GM19395 (cell line): ENCODE measurements around the gene RABL6.

ENCODE experiments used
- ATAC-seq: cut with Tn5 transposase; IDR thresholded peaks from one replicate; pipeline ENCODE4 v1.9.1; 2021; ENCODE audit warnings: mild to moderate bottlenecking, moderate library complexity; ENCODE audit not compliant: unreplicated experiment

RABL6 gene

DNA sequence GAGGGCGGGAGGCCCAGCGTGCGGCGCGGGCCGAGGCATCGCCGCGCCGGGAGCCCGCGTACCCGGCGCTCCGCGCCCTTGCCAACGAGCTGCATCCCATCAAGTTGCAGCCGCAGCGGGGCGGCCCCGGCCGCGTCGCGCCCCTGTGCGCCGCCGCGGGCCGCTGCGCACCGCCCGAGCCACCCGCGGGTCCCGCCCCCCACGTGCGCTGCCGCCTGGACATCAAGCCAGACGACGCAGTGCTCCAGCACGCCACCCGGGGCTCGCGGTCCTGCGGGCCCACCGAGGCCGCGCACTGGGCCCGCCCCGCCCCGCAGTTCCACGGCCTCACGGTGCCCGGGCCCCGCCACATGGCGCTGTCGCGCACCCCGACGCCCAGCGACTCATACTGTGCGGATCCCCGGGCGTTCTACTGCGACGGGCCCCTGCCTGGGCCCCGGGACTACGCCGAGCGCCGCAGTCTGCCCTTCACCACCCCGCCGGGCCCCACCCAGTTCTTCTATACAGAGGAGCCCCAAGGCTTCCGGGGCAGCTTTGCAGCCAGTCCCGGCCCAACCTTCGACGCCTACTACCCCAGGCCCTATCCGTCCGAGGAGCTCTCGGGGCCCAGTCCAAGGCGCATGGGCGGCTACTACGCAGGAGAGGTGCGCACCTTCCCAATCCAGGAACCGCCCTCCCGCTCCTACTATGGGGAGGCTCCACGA is 37.2 kb downstream of the RABL6 start:
- no peak for ATAC-seq

DNA sequence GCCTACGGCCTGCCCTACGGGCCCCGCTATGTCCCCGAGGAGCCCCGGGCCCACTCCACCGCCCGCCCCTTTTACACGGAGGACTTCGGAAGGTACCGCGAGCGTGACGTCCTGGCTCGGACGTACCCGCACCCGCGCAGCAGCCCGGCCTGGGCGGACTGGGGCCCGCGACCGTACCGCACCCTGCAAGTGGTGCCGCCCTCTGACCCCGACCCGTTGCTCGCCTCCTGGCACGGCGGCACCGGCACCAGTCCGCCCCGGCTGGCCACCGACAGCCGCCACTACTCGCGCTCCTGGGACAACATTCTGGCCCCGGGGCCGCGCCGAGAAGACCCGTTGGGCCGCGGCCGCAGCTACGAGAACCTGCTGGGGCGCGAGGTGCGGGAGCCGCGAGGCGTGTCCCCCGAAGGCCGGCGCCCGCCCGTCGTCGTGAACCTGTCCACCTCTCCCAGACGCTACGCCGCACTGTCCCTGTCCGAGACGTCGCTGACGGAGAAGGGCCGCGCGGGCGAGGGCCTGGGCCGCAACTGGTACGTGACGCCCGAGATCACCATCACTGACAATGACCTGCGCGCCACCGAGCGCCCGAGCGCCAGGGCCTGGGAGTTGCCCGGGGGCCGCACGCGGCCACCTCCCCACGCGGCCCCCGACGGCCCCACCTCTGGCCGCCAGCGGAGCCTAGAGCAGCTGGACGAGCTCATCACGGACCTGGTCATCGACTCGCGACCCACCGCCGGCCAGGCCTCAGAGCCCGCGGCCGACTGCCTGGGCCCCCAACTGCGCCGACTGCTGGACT is 37.9 kb downstream of the RABL6 start:
- no peak for ATAC-seq

DNA sequence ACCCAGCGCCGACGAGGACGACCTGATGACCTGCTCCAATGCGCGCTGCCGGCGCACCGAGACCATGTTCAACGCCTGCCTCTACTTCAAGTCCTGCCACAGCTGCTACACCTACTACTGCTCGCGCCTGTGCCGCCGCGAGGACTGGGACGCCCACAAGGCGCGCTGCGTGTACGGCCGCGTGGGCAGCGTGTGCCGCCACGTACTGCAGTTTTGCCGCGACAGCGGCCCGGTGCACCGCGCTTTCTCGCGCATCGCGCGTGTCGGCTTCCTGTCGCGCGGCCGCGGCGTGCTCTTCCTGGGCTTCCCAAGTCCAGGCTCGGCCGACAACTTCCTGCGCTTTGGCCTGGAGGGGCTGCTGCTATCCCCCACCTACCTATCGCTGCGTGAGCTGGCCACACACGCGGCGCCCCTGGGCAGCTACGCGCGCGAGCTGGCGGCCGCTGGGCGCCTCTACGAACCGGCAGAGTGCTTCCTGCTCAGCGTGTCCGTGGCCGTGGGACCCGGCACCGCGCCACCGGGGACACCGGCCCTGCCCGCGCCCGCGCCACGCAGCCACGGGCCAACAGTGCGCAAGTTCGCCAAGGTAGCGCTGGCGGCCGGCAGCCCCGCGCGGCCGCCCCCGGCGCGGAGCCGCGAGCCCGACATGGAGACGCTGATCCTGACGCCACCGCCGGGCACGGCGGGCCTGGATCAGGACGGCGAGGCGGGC is 38.8 kb downstream of the RABL6 start:
- ATAC-seq, result no peak

DNA sequence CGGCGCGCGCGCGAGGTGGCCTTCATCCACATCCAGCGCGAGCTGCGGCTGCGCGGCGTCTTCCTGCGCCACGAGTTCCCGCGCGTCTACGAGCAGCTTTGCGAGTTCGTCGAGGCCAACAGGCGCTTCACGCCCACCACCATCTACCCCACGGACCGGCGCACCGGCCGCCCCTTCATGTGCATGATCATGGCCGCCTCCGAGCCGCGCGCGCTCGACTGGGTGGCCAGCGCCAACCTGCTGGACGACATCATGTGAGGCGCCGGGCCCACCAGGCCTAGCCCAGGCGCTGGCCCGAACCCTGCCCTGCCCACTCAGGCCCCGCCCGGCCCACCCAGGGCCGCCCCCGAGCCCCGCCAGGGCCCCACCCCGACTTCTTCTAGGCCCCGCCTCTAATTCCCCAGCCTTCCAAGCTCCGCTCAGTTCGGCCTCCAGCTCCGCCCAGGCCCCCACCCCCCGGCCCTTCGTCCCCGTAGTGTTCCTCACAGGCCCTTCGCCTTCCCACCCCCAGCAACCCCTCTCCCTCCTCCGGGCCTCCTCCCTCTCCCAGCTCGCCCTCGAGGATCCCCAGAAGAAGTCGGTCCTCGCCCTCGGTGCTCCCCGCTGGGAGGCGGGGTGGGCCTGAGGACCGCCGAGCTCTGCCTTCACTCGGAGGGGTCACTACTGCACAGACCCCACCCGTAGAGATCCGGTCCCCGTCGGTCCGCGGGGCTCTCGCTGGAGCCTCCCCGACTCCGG is 39.5 kb downstream of the RABL6 start:
- ATAC-seq, result no peak

DNA sequence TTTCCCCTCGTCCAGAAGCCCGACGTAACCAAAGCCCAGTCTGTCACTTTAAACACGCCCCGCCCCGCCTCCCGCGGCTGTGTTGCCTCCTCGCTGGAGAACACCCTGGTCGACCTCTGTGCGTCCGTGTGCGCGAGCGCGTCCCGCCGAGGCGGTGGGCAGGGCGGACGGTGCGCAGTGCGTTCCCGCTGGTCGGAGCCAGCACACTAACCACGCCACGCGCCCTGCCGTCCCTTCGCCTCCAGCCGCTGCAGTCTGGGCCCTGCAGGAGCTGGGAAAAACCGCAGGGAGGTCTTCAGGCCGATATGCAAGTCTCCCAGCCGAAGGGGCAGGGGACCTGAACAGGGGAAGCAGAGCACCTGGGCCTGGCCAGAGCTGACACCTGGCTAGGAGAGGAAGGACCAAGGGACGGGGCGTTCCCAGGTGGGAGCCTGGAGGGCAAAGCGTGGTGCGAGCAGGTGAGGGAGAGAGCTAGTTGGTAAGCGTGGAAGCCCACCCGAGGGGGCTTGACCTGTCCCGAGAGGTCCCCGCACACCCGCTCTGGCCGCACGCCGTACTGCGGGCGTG is 40.2 kb downstream of the RABL6 start:
- ATAC-seq, result no peak

DNA sequence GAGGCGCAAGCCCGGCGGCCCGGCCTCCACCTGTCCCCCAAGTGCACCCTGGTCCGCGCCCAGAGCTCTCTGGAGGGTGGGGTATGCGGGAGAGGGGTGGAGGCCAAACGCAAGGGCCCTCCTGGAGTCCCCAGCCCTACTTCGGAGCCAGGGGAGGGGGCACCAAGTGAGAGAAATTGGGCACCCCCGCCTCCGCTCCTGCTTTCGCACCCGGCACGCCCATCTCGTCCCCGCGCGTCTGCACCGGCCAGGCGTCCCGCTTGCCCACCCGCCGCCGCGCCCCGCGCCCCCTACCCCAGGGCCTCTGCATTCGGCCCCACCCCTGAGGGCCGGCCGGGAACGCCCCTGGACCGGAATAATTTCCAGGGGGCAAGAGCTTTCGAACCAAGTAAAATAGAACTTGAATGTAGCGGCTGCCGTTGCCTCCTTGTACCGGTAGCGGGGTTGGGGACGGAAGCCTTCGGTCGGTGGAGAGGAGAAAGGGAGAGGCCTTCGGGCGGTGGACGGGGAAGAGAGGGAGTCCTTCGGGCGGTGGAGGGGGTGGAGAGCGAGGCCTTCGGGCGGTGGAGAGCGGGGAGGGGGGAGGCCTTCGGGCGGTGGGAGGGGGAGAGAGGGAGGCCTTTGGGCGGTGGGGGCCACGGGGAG is 40.8 kb downstream of the RABL6 start:
- no peak for ATAC-seq

DNA sequence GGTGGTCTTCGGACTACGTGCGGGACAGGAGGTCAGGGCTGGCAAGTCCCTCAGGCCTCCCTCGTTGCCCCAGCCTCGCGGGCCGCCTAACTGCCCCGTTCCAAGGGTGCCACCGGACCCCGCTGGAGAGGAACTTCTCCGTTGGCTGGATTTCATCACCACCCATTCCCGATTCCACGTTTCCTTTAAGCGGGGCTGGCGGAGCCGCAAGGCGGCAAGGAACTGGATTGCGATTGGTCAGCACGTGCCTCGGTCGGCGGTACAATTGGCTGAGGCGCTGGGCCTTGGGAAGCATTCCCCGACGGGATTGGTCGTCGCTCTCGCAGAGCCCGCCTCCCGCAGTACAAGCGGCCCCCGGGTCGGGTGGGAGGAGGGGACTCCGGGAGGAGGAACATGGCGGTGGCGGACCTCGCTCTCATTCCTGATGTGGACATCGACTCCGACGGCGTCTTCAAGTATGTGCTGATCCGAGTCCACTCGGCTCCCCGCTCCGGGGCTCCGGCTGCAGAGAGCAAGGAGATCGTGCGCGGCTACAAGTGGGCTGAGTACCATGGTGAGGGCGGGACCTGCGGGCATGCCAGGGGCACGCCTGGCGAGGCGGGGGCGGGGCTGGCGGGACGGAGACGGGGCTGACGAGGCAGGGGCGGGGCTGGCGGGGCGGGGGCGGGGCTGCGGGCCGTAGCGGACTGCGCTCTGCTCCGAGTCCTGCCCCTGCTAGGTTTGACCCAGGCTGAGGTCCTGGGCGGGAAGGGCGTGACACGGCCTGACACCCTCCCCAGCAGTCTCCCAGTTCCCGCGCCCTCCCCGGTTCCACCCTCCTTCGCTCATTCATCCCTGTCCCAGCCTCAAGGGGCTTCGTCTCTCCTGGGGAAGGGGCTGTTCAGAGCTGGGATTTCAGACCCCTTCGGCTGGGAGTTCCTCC is 41.6 kb downstream of the RABL6 start, which contains the start of gene PHPT1:
Gene PHPT1, plus strand, starts transcription at position 372 of the 922 bp plus-strand sequence. Its CDS starts 22 bp downstream, at position 394.
- ATAC-seq, result peak; percentile 79

DNA sequence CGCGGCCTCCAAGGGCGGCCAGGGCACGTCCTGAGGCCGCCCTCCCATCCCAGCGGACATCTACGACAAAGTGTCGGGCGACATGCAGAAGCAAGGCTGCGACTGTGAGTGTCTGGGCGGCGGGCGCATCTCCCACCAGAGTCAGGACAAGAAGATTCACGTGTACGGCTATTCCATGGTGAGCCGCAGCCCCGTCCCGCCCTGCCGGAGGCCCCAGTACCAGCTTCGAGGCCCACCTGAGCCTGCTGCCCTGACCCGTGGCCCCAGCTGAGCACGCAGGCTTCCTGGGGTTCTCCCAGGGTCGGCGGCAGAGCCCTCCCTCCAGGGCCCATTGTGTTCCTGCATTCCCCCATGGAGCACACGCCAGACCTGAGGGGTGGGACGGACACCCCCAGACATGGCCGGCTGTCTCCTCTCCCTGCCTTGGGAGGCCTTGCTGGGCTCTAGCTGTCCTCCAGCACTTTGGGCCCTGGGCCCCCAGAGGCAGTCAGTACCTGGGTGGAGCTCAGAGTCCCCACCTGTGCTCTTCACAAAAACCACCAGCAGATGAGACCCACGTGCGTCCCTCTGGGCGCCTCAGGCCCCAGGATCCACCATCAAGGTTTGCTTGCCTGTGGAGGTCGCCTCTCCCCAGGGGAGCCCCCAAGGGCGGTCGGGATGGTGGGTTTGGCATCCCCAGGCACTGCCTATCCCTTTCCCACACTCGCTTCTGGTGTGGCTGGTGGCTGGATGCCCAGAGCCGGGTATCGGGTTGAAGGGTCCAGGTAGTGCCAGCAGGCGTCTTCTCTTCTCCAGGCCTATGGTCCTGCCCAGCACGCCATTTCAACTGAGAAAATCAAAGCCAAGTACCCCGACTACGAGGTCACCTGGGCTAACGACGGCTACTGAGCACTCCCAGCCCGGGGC is 42.5 kb downstream of the RABL6 start:
- no peak for ATAC-seq

DNA sequence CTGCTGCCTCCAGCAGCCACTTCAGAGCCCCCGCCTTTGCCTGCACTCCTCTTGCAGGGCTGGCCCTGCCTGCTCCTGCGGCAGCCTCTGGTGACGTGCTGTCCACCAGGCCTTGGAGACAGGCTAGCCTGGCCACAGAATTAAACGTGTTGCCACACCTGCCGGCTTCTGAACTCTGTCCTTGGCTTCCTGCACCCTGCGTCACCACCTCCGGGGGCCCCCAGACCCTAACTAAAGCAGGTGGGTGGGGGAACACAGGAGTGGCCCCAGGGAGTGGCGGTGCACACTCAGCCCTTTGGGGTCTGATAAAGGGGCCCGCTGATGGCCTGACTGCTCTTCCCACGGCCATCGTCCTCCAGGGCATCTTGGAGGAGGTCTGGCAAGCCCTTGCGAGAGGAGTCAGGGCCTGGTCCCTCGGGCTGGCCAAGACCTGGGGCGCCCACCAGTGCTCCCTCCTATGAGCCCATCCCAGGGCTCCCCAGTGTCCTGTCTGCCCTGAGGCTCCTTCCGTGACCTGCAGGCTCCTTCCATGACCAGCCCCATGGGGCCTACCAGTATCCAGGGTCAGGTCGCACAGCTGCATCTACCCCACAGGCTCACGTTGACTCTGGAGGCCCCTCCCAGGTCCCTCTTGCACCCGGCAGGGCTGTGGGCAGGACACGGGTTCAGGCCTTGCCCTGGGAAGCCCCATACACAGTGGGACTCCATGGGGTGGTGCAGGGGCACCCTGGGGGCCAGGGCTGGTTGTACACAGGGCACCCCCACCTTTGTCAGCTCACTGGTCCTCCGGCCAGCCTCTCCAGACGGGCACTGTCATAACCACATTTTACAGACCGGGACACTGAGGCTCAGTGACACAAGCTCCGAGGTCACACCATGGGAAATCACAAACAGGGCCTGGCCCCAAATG is 43.4 kb downstream of the RABL6 start:
- ATAC-seq, result no peak

DNA sequence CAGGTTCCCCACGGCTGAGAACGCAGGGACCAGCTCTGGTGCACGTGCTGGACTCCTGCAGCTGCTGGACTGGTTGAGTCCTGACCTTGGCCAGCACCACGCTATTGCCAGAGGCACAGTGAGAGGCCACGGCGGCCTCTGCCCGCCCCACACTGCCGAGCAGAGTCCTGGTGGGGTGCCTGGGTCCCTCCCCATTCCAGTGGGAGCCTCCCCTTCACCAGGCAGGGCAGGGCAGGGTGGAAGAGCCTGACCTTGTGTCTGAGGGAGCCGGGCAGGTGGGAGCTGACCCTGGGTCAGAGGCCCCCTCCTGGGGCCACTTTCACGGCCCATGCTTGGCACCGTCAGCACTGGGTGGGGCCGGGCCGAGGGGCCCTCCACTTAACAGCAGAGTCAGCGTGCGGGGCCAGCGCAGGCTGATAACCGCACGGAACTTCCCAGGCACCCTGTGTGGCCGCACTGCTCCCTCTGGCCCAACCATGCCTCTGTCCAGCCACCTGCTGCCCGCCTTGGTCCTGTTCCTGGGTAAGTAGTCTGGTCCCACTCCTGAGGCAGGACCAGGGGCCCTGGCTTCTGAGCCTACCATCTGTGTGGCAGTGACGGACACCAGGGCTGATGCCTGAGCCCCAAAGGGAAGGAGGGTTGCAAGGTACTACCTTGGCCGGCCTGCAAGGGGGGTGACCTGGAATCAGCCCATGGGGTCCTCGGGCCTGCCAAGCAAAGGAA is 44.4 kb downstream of the RABL6 start, which contains the start of gene MAMDC4:
Gene MAMDC4, plus strand, starts transcription at position 406 of the 723 bp plus-strand sequence. Its CDS starts 71 bp downstream, at position 477.
- ATAC-seq, result no peak

DNA sequence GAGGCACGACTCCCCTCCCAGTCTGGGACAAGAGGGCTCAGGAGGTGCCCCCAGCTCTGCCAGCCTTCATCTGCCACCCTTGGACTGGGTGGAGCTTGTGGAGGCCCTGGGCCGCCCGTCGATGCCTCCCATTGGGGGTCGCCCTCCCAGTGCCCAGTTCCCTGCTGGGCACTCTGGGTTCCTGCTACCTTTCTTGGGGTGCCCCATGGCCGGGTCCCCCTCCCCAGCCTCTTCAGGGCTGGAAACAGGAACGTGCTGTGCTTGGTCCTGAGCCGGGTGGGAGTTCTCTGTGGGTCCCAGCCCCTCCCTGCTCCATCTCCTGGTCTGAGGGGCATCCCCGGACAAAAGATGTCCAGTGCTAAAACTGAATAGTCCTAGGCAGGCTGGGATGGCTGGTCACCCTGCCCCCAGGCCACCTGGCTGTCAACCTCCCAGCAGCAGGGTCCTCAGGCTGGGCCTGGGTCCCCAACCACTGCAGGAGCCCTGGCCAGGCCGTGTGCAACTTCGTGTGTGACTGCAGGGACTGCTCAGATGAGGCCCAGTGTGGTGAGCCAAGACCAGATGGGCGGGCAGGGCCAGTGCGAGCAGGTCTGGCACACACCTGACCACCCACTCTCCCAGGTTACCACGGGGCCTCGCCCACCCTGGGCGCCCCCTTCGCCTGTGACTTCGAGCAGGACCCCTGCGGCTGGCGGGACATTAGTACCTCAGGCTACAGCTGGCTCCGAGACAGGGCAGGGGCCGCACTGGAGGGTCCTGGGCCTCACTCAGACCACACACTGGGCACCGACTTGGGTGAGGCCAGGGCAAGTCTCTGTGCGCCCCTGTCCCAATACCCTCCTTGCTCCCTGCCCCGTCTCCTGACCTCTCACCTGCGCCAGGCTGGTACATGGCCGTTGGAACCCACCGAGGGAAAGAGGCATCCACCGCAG is 45.2 kb downstream of the RABL6 start:
- ATAC-seq, result no peak

DNA sequence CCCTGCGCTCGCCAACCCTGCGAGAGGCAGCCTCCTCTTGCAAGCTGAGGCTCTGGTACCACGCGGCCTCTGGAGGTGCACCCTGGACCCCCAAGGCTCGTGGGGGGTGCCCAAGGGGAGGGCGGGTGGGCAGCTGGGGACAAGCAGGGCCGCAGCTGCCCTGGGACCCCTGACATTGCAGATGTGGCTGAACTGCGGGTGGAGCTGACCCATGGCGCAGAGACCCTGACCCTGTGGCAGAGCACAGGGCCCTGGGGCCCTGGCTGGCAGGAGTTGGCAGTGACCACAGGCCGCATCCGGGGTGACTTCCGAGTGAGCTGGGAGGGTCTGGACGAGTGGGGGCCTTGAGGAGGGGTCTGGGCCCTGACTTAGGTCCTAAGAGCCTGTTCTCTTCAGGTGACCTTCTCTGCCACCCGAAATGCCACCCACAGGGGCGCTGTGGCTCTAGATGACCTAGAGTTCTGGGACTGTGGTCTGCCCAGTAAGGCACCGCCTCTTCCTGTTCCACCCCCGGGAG is 45.9 kb downstream of the RABL6 start:
- ATAC-seq, result no peak

DNA sequence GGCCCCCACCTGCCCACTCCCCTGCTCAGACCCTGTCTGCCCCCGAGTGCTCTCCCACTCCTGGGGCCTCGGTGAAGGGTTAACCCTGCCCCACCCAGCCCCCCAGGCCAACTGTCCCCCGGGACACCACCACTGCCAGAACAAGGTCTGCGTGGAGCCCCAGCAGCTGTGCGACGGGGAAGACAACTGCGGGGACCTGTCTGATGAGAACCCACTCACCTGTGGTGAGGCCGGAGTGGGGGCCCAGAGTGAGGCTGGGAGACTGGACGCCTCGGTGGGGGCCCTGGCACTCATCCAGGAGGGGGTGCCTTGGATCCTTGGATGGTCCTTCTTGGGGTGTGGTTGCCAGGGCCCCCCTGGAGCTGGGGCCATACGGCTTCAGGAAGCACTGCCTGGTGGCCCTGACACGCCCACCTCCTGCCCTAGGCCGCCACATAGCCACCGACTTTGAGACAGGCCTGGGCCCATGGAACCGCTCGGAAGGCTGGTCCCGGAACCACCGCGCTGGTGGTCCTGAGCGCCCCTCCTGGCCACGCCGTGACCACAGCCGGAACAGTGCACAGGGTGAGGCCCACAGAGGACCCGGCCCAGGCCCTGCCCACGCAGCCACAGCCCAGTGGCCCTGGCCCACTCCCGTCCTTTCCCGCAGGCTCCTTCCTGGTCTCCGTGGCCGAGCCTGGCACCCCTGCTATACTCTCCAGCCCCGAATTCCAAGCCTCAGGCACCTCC is 46.5 kb downstream of the RABL6 start:
- ATAC-seq, result no peak

DNA sequence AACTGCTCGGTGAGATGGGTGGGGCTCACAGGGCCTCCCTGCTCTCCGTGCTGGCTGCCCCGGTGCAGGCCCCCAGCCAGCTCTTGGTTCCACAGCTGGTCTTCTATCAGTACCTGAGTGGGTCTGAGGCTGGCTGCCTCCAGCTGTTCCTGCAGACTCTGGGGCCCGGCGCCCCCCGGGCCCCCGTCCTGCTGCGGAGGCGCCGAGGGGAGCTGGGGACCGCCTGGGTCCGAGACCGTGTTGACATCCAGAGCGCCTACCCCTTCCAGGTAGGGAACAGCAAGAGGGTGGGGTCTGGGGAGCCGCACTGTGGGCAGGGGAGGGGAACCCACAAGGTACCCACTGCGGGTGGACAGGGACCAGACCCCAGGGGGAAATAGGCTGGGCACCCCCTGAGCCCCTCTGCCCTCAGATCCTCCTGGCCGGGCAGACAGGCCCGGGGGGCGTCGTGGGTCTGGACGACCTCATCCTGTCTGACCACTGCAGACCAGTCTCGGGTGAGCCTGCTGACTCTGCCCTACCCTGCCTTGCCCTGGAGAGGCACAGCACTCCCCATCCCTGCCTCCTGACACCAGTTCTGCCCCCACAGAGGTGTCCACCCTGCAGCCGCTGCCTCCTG is 47.2 kb downstream of the RABL6 start:
- no peak for ATAC-seq
